ENCODE measurements around the gene ZXDC.

DNA sequence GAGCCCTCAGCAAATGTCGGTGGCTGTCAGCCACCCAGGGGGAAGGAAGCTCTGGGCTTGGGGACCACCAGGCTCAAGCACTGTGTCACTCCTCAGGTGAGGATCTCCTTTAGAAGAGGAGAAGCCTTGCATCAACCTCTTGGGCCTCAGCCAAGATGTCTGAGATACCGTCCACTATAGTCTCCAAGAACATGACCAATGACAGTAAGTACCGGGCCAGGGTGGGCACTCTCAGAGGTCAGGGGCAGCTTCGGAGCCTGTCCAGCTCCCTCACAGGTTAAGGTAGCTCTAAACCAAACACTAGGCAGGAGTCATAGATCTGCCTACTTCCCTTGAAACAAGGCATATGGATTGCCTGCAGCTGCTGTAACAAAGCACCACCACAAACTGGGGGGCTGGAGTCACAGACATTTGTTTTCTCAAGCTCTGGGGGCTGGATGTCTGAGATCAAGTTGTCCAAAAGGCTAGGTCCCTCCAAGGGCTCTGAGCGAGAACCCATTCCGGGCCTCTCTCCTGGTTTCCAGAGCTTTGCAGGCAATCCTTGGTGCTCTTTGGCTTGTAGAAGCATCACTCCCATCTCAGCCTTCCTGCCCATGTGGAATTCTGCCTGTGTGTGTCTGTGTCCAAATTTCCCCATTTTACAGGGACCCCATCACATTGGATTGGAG, 79.7 kb downstream of the ZXDC start:
- no peak for TF ChIP-seq EP300 (IDR thresholded peaks at IDR 0.05)
- TF ChIP-seq POLR2A (IDR thresholded peaks at IDR 0.05), result no peak
- no peak for TF ChIP-seq CTCF (IDR thresholded peaks at IDR 0.05)

Data from gastroesophageal sphincter (tissue), 3 donors.